Naive thymus-derived CD4-positive, alpha-beta T cell (primary cell): ENCODE data around the gene CHD2. TPM values are rescaled to one million over a fixed set of nuclear protein-coding genes. Genes with fewer than 3 reads are reported as not detected.

ENCODE experiments used
- ATAC-seq: fragments of 150-1000 bp; cut with Tn5 transposase; 2 replicates; pipeline ENCODE4 v1.10.0; 2021; ENCODE audit warnings: mild to moderate bottlenecking, moderate library complexity
- CTCF ChIA-PET: fragments of 350-600 bp; sonication (Branson Sonifier 250); formaldehyde crosslinking; loops from one replicate; lab custom pipeline; 2021; ENCODE audit warnings: antibody characterized with exemption; lab: Charles Lee
- POLR2A ChIA-PET: fragments of 350-600 bp; sonication (Branson Sonifier 250); formaldehyde crosslinking; loops from one replicate; lab custom pipeline; 2021; ENCODE audit warnings: antibody characterized with exemption, inconsistent platforms; lab: Charles Lee
- DNase-seq, 9 donors: peaks; one replicate each; pipeline versions ENCODE4 v3.0.0 to v3.0.0-alpha.2; 2020 to 2022; ENCODE audit warnings: mixed read lengths in 1 of 9
- H3K27ac ChIP-seq: one replicate; pipeline ENCODE4 v1.7.0; 2013; ENCODE audit warnings: mild to moderate bottlenecking, low read depth, low read length, moderate library complexity
- H3K27me3 ChIP-seq, 2 donors: one replicate each; pipeline ENCODE4 v1.7.0; 2013; ENCODE audit warnings: low read length in 2 of 2, mild to moderate bottlenecking in 2 of 2, moderate library complexity in 2 of 2; ENCODE audit not compliant: control insufficient read depth in 2 of 2, insufficient read depth in 2 of 2
- H3K36me3 ChIP-seq, 3 experiments: 1 replicate in 2 of 3; 2 replicates in 1 of 3; pipeline ENCODE4 v1.7.0; 2013; ENCODE audit warnings: low read length in 3 of 3, mild to moderate bottlenecking in 3 of 3, moderate library complexity in 1 of 3; ENCODE audit not compliant: insufficient read depth in 3 of 3, control insufficient read depth in 2 of 3
- H3K4me1 ChIP-seq, 2 donors: one replicate each; pipeline ENCODE4 v1.7.0; 2013; ENCODE audit warnings: low read length in 2 of 2, mild to moderate bottlenecking in 2 of 2, moderate library complexity in 1 of 2; ENCODE audit not compliant: control insufficient read depth in 2 of 2, insufficient read depth in 2 of 2
- H3K4me3 ChIP-seq: 2 replicates; pipeline ENCODE4 v1.7.0; 2013; ENCODE audit warnings: mild to moderate bottlenecking, low read length
- H3K9me3 ChIP-seq, 3 experiments: 1 replicate in 2 of 3; 2 replicates in 1 of 3; pipeline ENCODE4 v1.7.0; 2013; ENCODE audit warnings: low read length in 3 of 3; ENCODE audit not compliant: control insufficient read depth in 2 of 3
- H3K27ac Mint-ChIP-seq, 9 donors: one replicate each; pipeline ENCODE4 v1.8.0; 2020 to 2022; ENCODE audit warnings: mixed read lengths in 9 of 9, mild to moderate bottlenecking in 8 of 9, moderate library complexity in 5 of 9, inconsistent platforms in 2 of 9
- H3K27me3 Mint-ChIP-seq, 5 donors: one replicate each; pipeline ENCODE4 v1.8.0; 2021 to 2022; ENCODE audit warnings: mixed read lengths in 5 of 5, mild to moderate bottlenecking in 1 of 5
- H3K36me3 Mint-ChIP-seq, 5 donors: one replicate each; pipeline ENCODE4 v1.8.0; 2020 to 2022; ENCODE audit warnings: mixed read lengths in 5 of 5, mild to moderate bottlenecking in 3 of 5, inconsistent platforms in 1 of 5
- H3K4me1 Mint-ChIP-seq, 7 donors: one replicate each; pipeline ENCODE4 v1.8.0; 2020 to 2022; ENCODE audit warnings: mixed read lengths in 7 of 7, mild to moderate bottlenecking in 3 of 7, inconsistent platforms in 1 of 7
- H3K4me3 Mint-ChIP-seq, 10 donors: one replicate each; pipeline ENCODE4 v1.8.0; 2020 to 2022; ENCODE audit warnings: mild to moderate bottlenecking in 10 of 10, mixed read lengths in 10 of 10, moderate library complexity in 6 of 10, inconsistent platforms in 2 of 10
- H3K9me3 Mint-ChIP-seq, 11 donors: one replicate each; pipeline ENCODE4 v1.8.0; 2020 to 2022; ENCODE audit warnings: mixed read lengths in 11 of 11, mild to moderate bottlenecking in 4 of 11, inconsistent platforms in 1 of 11, moderate library complexity in 1 of 11
- intact Hi-C, 2 donors: fragments of 100-400 bp; cut with micrococcal nuclease; formaldehyde crosslinking; loops; one replicate each; pipeline ENCODE4 v1.15.1; 2023
- polyA plus RNA-seq, 2 donors: library from polyadenylated mRNA; unstranded; fragments of 300-500 nt; fragmentation: Illumina TruSeq; gene quantifications; one replicate each; pipeline ENCODE4 v1.2.3, GENCODE V29; 2021
- total RNA-seq, 6 experiments: library from RNA in 5 of 6; stranded (reverse) in 5 of 6; gene quantifications; 1 replicate in 5 of 6; 2 replicates in 1 of 6; pipeline ENCODE4 v1.2.3 and lab custom pipeline; 2021 to 2026

CHD2 gene
- total and polyA plus RNA-seq, 7 experiments from 2014 or later = 70.0 to 492 (median 371) TPM

GRCh38 chr15:92904722-92905571, 4.8 kb downstream of the CHD2 start:
- intact Hi-C loops = loop anchor here (1.0 to 10.0 kb wide), 6 partner anchors 9 to 1050 kb away; partner anchors contain the start of gene SLCO3A1 (in 2 of the 2)

GRCh38 chr15:92906020-92906419, 5.9 kb downstream of the CHD2 start:
- peaks cover 47 to 77% (median 72%) of the 10 kb centered on the region in 7 donors for H3K4me1 Mint-ChIP-seq
- POLR2A ChIA-PET = interaction anchor here (0.8 to 15.9 kb wide), 8 partner anchors 14 to 104 kb away, joined by 3 to 762 read pairs (median 22); no protein-coding TSS in a partner anchor
- intact Hi-C loops = loop anchor here (10.0 kb wide), 1 partner anchor 1051 kb away; the partner anchor contains the start of gene SLCO3A1 (in 2 of the 2)
- Histone ChIP-seq H3K27ac (peak overlapping the region; percentile 97), H3K9me3 (no peaks in the 10 kb centered on the region), H3K4me1 (peaks cover 57 to 60% of the 10 kb centered on the region in 2 donors), H3K27me3 (no peaks in the 10 kb centered on the region), H3K36me3 (peaks cover 0 to 5% (median 0%) of the 10 kb centered on the region in 3 experiments), H3K4me3 (peak overlapping the region; percentile 68)
- H3K27me3 Mint-ChIP-seq = no peaks in the 10 kb centered on the region
- peak overlapping the region; percentile 96 to 100 (median 100) for H3K27ac Mint-ChIP-seq
- H3K4me3 Mint-ChIP-seq = peak overlapping the region; percentile 77 to 100 (median 94)
- ATAC-seq = no peak
- CTCF ChIA-PET = interaction anchor here (4.6 kb wide), 1 partner anchor 12 kb away, joined by 35 read pairs; no protein-coding TSS in a partner anchor
- peak in 6 of 9 donors; percentile 45 to 58 (median 54) for DNase-seq
- H3K9me3 Mint-ChIP-seq = peaks cover 0 to 5% (median 0%) of the 10 kb centered on the region in 11 donors
- peaks cover 0 to 51% (median 20%) of the 10 kb centered on the region in 5 donors for H3K36me3 Mint-ChIP-seq

More at GRCh38 chr15:92904722-92905571, 4.8 kb downstream of the CHD2 start:
- DNase-seq (no peak), ATAC-seq (no peak)
- Mint-ChIP-seq H3K4me1 (peaks cover 43 to 70% (median 65%) of the 10 kb centered on the region in 7 donors), H3K36me3 (peaks cover 0 to 50% (median 18%) of the 10 kb centered on the region in 5 donors), H3K4me3 (peak overlapping the region; percentile 81 to 100 (median 94)), H3K27me3 (no peaks in the 10 kb centered on the region), H3K27ac (peak overlapping the region; percentile 96 to 100 (median 100)), H3K9me3 (peaks cover 0 to 5% (median 0%) of the 10 kb centered on the region in 11 donors)
- H3K9me3 ChIP-seq = no peaks in the 10 kb centered on the region
- H3K27ac ChIP-seq = peak overlapping the region; percentile 97
- H3K36me3 ChIP-seq = peaks cover 0 to 9% (median 0%) of the 10 kb centered on the region in 3 experiments
- H3K4me1 ChIP-seq = peaks cover 47 to 51% of the 10 kb centered on the region in 2 donors
- H3K4me3 ChIP-seq = peak overlapping the region; percentile 68
- POLR2A ChIA-PET = interaction anchor here (0.7 to 15.9 kb wide), 8 partner anchors 15 to 104 kb away, joined by 4 to 762 read pairs (median 24); no protein-coding TSS in a partner anchor
- H3K27me3 ChIP-seq = no peaks in the 10 kb centered on the region
- CTCF ChIA-PET = interaction anchor here (1.1 to 4.6 kb wide), 3 partner anchors 10 to 20 kb away, joined by 4 to 35 read pairs (median 9); no protein-coding TSS in a partner anchor

GRCh38 chr15:92906563-92907081, 6.5 kb downstream of the CHD2 start:
- peak overlapping the region; percentile 96 to 100 (median 100) for H3K27ac Mint-ChIP-seq
- peaks cover 0 to 5% (median 0%) of the 10 kb centered on the region in 11 donors for H3K9me3 Mint-ChIP-seq
- Histone ChIP-seq H3K27me3 (no peaks in the 10 kb centered on the region), H3K27ac (peak overlapping the region; percentile 97), H3K4me3 (peak overlapping the region; percentile 68), H3K9me3 (no peaks in the 10 kb centered on the region), H3K4me1 (peaks cover 63 to 66% of the 10 kb centered on the region in 2 donors), H3K36me3 (no peaks in the 10 kb centered on the region)
- peaks cover 53 to 83% (median 78%) of the 10 kb centered on the region in 7 donors for H3K4me1 Mint-ChIP-seq
- ChIA-PET CTCF (interaction anchor here (4.1 to 4.6 kb wide), 2 partner anchors 11 to 98 kb away, joined by 18 to 35 read pairs; no protein-coding TSS in a partner anchor), POLR2A (interaction anchor here (0.7 to 15.9 kb wide), 12 partner anchors 14 to 109 kb away, joined by 3 to 762 read pairs (median 7); no protein-coding TSS in a partner anchor)
- no peaks in the 10 kb centered on the region for H3K27me3 Mint-ChIP-seq
- DNase-seq (peak in 6 of 9 donors; percentile 45 to 77 (median 68)), ATAC-seq (peak; percentile 19)
- H3K4me3 Mint-ChIP-seq = peak overlapping the region; percentile 77 to 100 (median 94)
- intact Hi-C loops = loop anchor here (1.0 to 10.0 kb wide), 2 partner anchors 12 to 1052 kb away; partner anchors contain the start of gene SLCO3A1 (in 2 of the 2)
- peaks cover 0 to 52% (median 21%) of the 10 kb centered on the region in 5 donors for H3K36me3 Mint-ChIP-seq

- Histone ChIP-seq H3K4me3 (peak overlapping the region; percentile 68), H3K9me3 (no peaks in the 10 kb centered on the region), H3K27me3 (no peaks in the 10 kb centered on the region), H3K36me3 (no peaks in the 10 kb centered on the region), H3K4me1 (peaks cover 69 to 72% of the 10 kb centered on the region in 2 donors), H3K27ac (peak overlapping the region; percentile 97)
- ATAC-seq (no peak), DNase-seq (no peak)
- Mint-ChIP-seq H3K27me3 (no peaks in the 10 kb centered on the region), H3K27ac (peak overlapping the region; percentile 96 to 100 (median 100)), H3K4me1 (peaks cover 58 to 89% (median 84%) of the 10 kb centered on the region in 7 donors), H3K9me3 (peaks cover 0 to 5% (median 0%) of the 10 kb centered on the region in 11 donors), H3K4me3 (peak overlapping the region; percentile 79 to 100 (median 94)), H3K36me3 (peaks cover 0 to 55% (median 23%) of the 10 kb centered on the region in 5 donors)
- ChIA-PET CTCF (interaction anchor here (2.9 to 4.6 kb wide), 3 partner anchors 11 to 111 kb away, joined by 13 to 35 read pairs (median 18); no protein-coding TSS in a partner anchor), POLR2A (interaction anchor here (0.8 to 15.9 kb wide), 12 partner anchors 13 to 109 kb away, joined by 3 to 762 read pairs (median 6); no protein-coding TSS in a partner anchor)
- intact Hi-C loops = loop anchor here (1.0 to 10.0 kb wide), 2 partner anchors 11 to 1052 kb away; partner anchors contain the start of gene SLCO3A1 (in 2 of the 2)
These were observed 7.1 kb downstream of the CHD2 start for GRCh38 chr15:92907229-92907628.

- intact Hi-C loops = loop anchor here (1.0 to 10.0 kb wide), 2 partner anchors 10 to 1053 kb away; partner anchors contain the start of gene SLCO3A1 (in 2 of the 2)
- no peaks in the 10 kb centered on the region for H3K27me3 Mint-ChIP-seq
- Histone ChIP-seq H3K4me3 (peak overlapping the region; percentile 68), H3K27ac (peak overlapping the region; percentile 97), H3K4me1 (peaks cover 75 to 77% of the 10 kb centered on the region in 2 donors), H3K27me3 (no peaks in the 10 kb centered on the region), H3K36me3 (no peaks in the 10 kb centered on the region), H3K9me3 (no peaks in the 10 kb centered on the region)
- H3K36me3 Mint-ChIP-seq = peaks cover 0 to 55% (median 18%) of the 10 kb centered on the region in 5 donors
- DNase-seq = no peak
- peaks cover 62 to 92% (median 87%) of the 10 kb centered on the region in 7 donors for H3K4me1 Mint-ChIP-seq
- CTCF ChIA-PET = interaction anchor here (1.1 to 4.6 kb wide), 6 partner anchors 10 to 111 kb away, joined by 3 to 35 read pairs (median 8); no protein-coding TSS in a partner anchor
- POLR2A ChIA-PET = interaction anchor here (0.6 to 15.9 kb wide), 16 partner anchors 7 to 110 kb away, joined by 3 to 762 read pairs (median 5); partner anchors contain the start of gene CHD2
- no peak for ATAC-seq
- peak overlapping the region; percentile 96 to 100 (median 100) for H3K27ac Mint-ChIP-seq
- peak overlapping the region; percentile 79 to 100 (median 94) for H3K4me3 Mint-ChIP-seq
- H3K9me3 Mint-ChIP-seq = peaks cover 0 to 3% (median 0%) of the 10 kb centered on the region in 11 donors
These were observed 8.0 kb downstream of the CHD2 start for GRCh38 chr15:92907896-92908712.
